ENCODE data around the gene MASP1.

DNA sequence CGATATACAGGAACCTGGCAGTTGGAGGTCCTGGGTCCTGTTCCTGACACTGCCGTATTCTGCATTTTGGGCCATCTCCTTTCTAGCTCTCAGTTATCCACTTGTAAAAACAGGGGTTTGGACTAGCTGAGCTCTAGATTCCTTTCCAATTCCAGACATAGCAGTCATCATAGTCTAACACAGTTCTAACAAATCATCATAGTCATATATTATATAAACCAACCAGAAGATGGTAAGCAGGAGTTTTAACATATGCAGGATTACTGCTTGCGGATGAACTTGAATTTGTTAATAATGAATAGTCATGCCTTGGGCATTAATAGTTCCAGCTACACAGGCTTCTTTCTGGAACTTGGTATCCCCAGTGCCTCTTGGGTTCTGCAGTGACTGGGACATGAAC lies 26.6 kb downstream of the MASP1 start:
- TF ChIP-seq, protein P1, sequence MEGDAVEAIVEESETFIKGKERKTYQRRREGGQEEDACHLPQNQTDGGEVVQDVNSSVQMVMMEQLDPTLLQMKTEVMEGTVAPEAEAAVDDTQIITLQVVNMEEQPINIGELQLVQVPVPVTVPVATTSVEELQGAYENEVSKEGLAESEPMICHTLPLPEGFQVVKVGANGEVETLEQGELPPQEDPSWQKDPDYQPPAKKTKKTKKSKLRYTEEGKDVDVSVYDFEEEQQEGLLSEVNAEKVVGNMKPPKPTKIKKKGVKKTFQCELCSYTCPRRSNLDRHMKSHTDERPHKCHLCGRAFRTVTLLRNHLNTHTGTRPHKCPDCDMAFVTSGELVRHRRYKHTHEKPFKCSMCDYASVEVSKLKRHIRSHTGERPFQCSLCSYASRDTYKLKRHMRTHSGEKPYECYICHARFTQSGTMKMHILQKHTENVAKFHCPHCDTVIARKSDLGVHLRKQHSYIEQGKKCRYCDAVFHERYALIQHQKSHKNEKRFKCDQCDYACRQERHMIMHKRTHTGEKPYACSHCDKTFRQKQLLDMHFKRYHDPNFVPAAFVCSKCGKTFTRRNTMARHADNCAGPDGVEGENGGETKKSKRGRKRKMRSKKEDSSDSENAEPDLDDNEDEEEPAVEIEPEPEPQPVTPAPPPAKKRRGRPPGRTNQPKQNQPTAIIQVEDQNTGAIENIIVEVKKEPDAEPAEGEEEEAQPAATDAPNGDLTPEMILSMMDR (IDR thresholded peaks at IDR 0.05): no peak
- TF ChIP-seq POLR2A (IDR thresholded peaks at IDR 0.05): no peak
